T-helper 17 cell (primary cell): ENCODE data around the gene MIER3. TPM values are rescaled to one million over a fixed set of nuclear protein-coding genes. Genes with fewer than 3 reads are reported as not detected.
A peak's percentile ranks its signal among the peaks of the same experiment; 100 is the strongest.

Source experiments
- ATAC-seq: fragments of 150-1000 bp; cut with Tn5 transposase; 2 replicates; pipeline ENCODE4 v1.10.0; 2021; ENCODE audit warnings: mild to moderate bottlenecking, moderate library complexity
- DNase-seq, 3 donors: peaks; one replicate each; pipeline versions ENCODE4 v3.0.0 to v3.0.0-alpha.2; 2020 to 2021
- H3K9me3 ChIP-seq: one replicate; pipeline ENCODE4 v1.7.0; 2013; ENCODE audit warnings: low read length, mild to moderate bottlenecking; ENCODE audit not compliant: control insufficient read depth, poor library complexity, severe bottlenecking
- H3K27ac Mint-ChIP-seq: one replicate; pipeline ENCODE4 v1.8.0; 2022; ENCODE audit warnings: mild to moderate bottlenecking, moderate library complexity, mixed read lengths
- H3K27me3 Mint-ChIP-seq: one replicate; pipeline ENCODE4 v1.8.0; 2022; ENCODE audit warnings: mixed read lengths
- H3K36me3 Mint-ChIP-seq: one replicate; pipeline ENCODE4 v1.8.0; 2022; ENCODE audit warnings: low read depth, mixed read lengths
- H3K4me1 Mint-ChIP-seq: one replicate; pipeline ENCODE4 v1.8.0; 2022; ENCODE audit warnings: mild to moderate bottlenecking, mixed read lengths
- H3K4me3 Mint-ChIP-seq: one replicate; pipeline ENCODE4 v1.8.0; 2022; ENCODE audit warnings: mild to moderate bottlenecking, moderate library complexity, mixed read lengths
- total RNA-seq, 4 donors: library from RNA in 2 of 4; stranded (reverse) in 2 of 4; gene quantifications; one replicate each; pipeline ENCODE4 v1.2.3 and lab custom pipeline; 2022 to 2026

The MIER3 gene
- total RNA-seq, 2 donors from 2014 or later, result 24.6 to 30.4 TPM

GRCh38 chr5:56950626-56951125 is 1.2 kb downstream of the MIER3 start:
- H3K9me3 ChIP-seq, result no peaks in the 10 kb centered on the region
- H3K4me1 Mint-ChIP-seq, result peaks cover 15% of the 10 kb centered on the region
- peak; percentile 22 to 33 (median 30) for DNase-seq
- H3K27me3 Mint-ChIP-seq, result peaks cover 18% of the 10 kb centered on the region
- peak; percentile 54 for ATAC-seq
- H3K4me3 Mint-ChIP-seq, result peak overlapping the region; percentile 96
- H3K27ac Mint-ChIP-seq, result peak overlapping the region; percentile 96
- peaks cover 2% of the 10 kb centered on the region for H3K36me3 Mint-ChIP-seq

GRCh38 chr5:56947052-56947451 is 4.9 kb downstream of the MIER3 start:
- Mint-ChIP-seq H3K36me3 (peaks cover 7% of the 10 kb centered on the region), H3K27me3 (no peaks in the 10 kb centered on the region), H3K4me3 (no peak overlapping the region), H3K27ac (no peak overlapping the region), H3K4me1 (peaks cover 20% of the 10 kb centered on the region)
- no peak for DNase-seq
- H3K9me3 ChIP-seq, result no peaks in the 10 kb centered on the region
- ATAC-seq, result no peak

- ATAC-seq (no peak), DNase-seq (no peak)
- H3K4me3 Mint-ChIP-seq, result no peak overlapping the region
- H3K4me1 Mint-ChIP-seq, result peaks cover 16% of the 10 kb centered on the region
- peaks cover 17% of the 10 kb centered on the region for H3K36me3 Mint-ChIP-seq
- no peaks in the 10 kb centered on the region for H3K27me3 Mint-ChIP-seq
- H3K27ac Mint-ChIP-seq, result no peak overlapping the region
- no peaks in the 10 kb centered on the region for H3K9me3 ChIP-seq
Measured at GRCh38 chr5:56941981-56942380, 9.9 kb downstream of the MIER3 start.

- Mint-ChIP-seq H3K4me3 (no peak overlapping the region), H3K36me3 (peaks cover 15% of the 10 kb centered on the region), H3K27ac (no peak overlapping the region), H3K4me1 (peaks cover 16% of the 10 kb centered on the region), H3K27me3 (no peaks in the 10 kb centered on the region)
- no peak for ATAC-seq
- H3K9me3 ChIP-seq, result no peaks in the 10 kb centered on the region
- no peak for DNase-seq
Measured at GRCh38 chr5:56938858-56939257, 13.1 kb downstream of the MIER3 start.

- no peaks in the 10 kb centered on the region for H3K9me3 ChIP-seq
- no peaks in the 10 kb centered on the region for H3K36me3 Mint-ChIP-seq
- no peaks in the 10 kb centered on the region for H3K4me1 Mint-ChIP-seq
- no peak overlapping the region for H3K27ac Mint-ChIP-seq
- DNase-seq (no peak), ATAC-seq (no peak)
- no peaks in the 10 kb centered on the region for H3K27me3 Mint-ChIP-seq
- H3K4me3 Mint-ChIP-seq, result no peak overlapping the region
Measured at GRCh38 chr5:56934325-56934724, 17.6 kb downstream of the MIER3 start.

- DNase-seq, result no peak
Measured at GRCh38 chr5:56922922-56923321, 29.0 kb downstream of the MIER3 start.

GRCh38 chr5:56919942-56920662 is 31.8 kb downstream of the MIER3 start:
- no peak for ATAC-seq
- H3K27ac Mint-ChIP-seq, result no peak overlapping the region
- H3K4me1 Mint-ChIP-seq, result peaks cover 16% of the 10 kb centered on the region
- no peak overlapping the region for H3K4me3 Mint-ChIP-seq
- H3K9me3 ChIP-seq, result no peaks in the 10 kb centered on the region
- H3K36me3 Mint-ChIP-seq, result peaks cover 11% of the 10 kb centered on the region
- no peaks in the 10 kb centered on the region for H3K27me3 Mint-ChIP-seq
- no peak for DNase-seq

More at GRCh38 chr5:56922922-56923321, 29.0 kb downstream of the MIER3 start:
- Mint-ChIP-seq H3K27me3 (no peaks in the 10 kb centered on the region), H3K4me1 (peaks cover 15% of the 10 kb centered on the region), H3K27ac (no peak overlapping the region), H3K4me3 (no peak overlapping the region), H3K36me3 (peaks cover 15% of the 10 kb centered on the region)
- no peaks in the 10 kb centered on the region for H3K9me3 ChIP-seq
- no peak for ATAC-seq

- no peak overlapping the region for H3K27ac Mint-ChIP-seq
- H3K36me3 Mint-ChIP-seq, result peaks cover 14% of the 10 kb centered on the region
Measured at GRCh38 chr5:56918054-56918453, 33.9 kb downstream of the MIER3 start.

GRCh38 chr5:56917534-56917933 is 34.4 kb downstream of the MIER3 start:
- Mint-ChIP-seq H3K36me3 (peaks cover 12% of the 10 kb centered on the region), H3K27ac (no peak overlapping the region), H3K27me3 (no peaks in the 10 kb centered on the region), H3K4me3 (no peak overlapping the region), H3K4me1 (peaks cover 18% of the 10 kb centered on the region)
- no peaks in the 10 kb centered on the region for H3K9me3 ChIP-seq
- DNase-seq, result no peak
- ATAC-seq, result no peak

More at GRCh38 chr5:56918054-56918453, 33.9 kb downstream of the MIER3 start:
- Mint-ChIP-seq H3K4me1 (peaks cover 18% of the 10 kb centered on the region), H3K27me3 (no peaks in the 10 kb centered on the region), H3K4me3 (no peak overlapping the region)
- DNase-seq, result no peak
- H3K9me3 ChIP-seq, result no peaks in the 10 kb centered on the region
- no peak for ATAC-seq

GRCh38 chr5:56914678-56915077 is 37.2 kb downstream of the MIER3 start:
- no peak overlapping the region for H3K4me3 Mint-ChIP-seq
- H3K9me3 ChIP-seq, result no peaks in the 10 kb centered on the region
- H3K27me3 Mint-ChIP-seq, result no peaks in the 10 kb centered on the region
- DNase-seq (no peak), ATAC-seq (no peak)
- H3K27ac Mint-ChIP-seq, result no peak overlapping the region
- peaks cover 20% of the 10 kb centered on the region for H3K4me1 Mint-ChIP-seq
- peaks cover 9% of the 10 kb centered on the region for H3K36me3 Mint-ChIP-seq

- ATAC-seq (no peak), DNase-seq (no peak)
- Mint-ChIP-seq H3K4me3 (no peak overlapping the region), H3K27ac (no peak overlapping the region), H3K36me3 (peaks cover 9% of the 10 kb centered on the region), H3K4me1 (peaks cover 25% of the 10 kb centered on the region), H3K27me3 (no peaks in the 10 kb centered on the region)
- H3K9me3 ChIP-seq, result no peaks in the 10 kb centered on the region
Measured at GRCh38 chr5:56913766-56914165, 38.2 kb downstream of the MIER3 start.

GRCh38 chr5:56910210-56910965 is 41.5 kb downstream of the MIER3 start:
- H3K27ac Mint-ChIP-seq, result peak overlapping the region; percentile 97
- H3K27me3 Mint-ChIP-seq, result no peaks in the 10 kb centered on the region
- peak overlapping the region; percentile 98 for H3K4me3 Mint-ChIP-seq
- peaks cover 17% of the 10 kb centered on the region for H3K4me1 Mint-ChIP-seq
- ATAC-seq (peak; percentile 29), DNase-seq (no peak)
- H3K36me3 Mint-ChIP-seq, result peaks cover 3% of the 10 kb centered on the region
- no peaks in the 10 kb centered on the region for H3K9me3 ChIP-seq

GRCh38 chr5:56909294-56910209 is 42.4 kb downstream of the MIER3 start, which contains the start of gene SETD9:
TSS of gene SETD9 (plus strand) at chr5:56909596. CDS start at chr5:56909646, 50 bp downstream.
- H3K4me1 Mint-ChIP-seq, result peaks cover 17% of the 10 kb centered on the region
- ATAC-seq, result peak; percentile 87
- H3K4me3 Mint-ChIP-seq, result peak within 1 kb of the TSS; percentile 98

More at GRCh38 chr5:56909294-56910209, 42.4 kb downstream of the MIER3 start, which contains the start of gene SETD9:
- Mint-ChIP-seq H3K36me3 (peaks cover 3% of the 10 kb centered on the region), H3K27me3 (no peaks in the 10 kb centered on the region), H3K27ac (peak within 1 kb of the TSS; percentile 97)
- peak; percentile 70 to 84 (median 83) for DNase-seq
- H3K9me3 ChIP-seq, result no peaks in the 10 kb centered on the region
